Measurements from ENCODE around the gene THAP7. TPM values are rescaled to one million over a fixed set of nuclear protein-coding genes. Genes with fewer than 3 reads are reported as not detected.

THAP7 gene
- total and polyA plus RNA-seq, 8 donors = 9.0 to 54.9 (median 13.8) TPM

DNA sequence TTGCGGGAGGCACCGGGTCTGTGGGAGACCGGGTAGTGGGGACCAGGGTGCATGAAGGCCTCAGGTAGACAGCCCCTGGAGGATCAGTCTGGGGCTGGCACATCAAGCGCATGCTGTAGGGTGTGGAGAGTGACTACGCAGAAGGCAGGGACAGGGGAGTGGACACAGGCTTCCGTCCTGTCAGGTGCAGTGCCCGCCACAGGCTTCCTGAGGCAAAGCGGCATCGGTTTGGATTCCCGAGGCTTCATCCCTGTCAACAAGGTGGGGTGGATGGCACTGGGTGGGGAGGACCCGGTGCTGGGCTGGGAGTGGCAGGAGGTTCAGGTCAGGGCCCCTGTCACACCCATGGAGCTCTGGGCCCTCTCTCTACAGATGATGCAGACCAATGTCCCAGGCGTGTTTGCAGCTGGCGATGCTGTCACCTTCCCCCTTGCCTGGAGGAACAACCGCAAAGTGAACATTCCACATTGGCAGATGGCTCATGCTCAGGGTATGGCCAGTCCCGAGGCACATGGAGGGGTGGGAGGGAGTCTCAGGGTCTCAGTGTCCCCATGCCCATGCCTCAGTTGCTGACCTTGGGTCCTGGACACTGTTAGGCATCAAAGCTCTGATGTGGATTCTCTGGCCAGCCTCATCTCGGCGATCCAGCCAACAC, 24.3 kb downstream of the THAP7 start:
- no peaks in the 10 kb centered on the region for H3K36me3 ChIP-seq
- no peak for TF ChIP-seq CTCF (IDR thresholded peaks at IDR 0.05)
- FAIRE-seq = no peak

DNA sequence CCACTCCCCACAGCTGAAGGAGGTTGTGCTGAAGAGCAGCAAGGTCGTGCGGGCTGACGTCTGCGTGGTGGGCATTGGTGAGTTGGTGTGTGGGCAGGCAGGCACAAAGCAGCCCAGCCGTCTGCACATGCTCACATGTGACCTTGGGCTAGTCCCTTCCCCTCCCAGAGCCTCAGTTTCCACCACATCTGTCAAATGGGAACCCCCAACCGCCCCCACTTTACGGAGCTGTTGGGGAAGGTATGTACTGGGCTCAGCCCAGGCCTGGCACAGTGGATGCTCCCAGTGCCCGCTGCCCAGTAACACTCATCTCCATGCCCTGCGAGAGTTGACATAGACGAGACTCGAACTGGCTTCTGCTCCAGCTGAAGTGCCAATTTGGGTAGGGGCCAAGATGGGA, 24.9 kb downstream of the THAP7 start:
- Histone ChIP-seq H3K9me3 (no peaks in the 10 kb centered on the region), H3K27ac (no peak overlapping the region), H3K4me1 (peaks cover 3 to 15% (median 4%) of the 10 kb centered on the region in 3 donors), H3K27me3 (no peaks in the 10 kb centered on the region), H3K36me3 (no peaks in the 10 kb centered on the region), H3K4me3 (no peak overlapping the region)
- WGBS, 2 donors = 68 to 69% methylated on average over 9 to 11 of the region's 11 CpGs
- no peak for TF ChIP-seq CTCF (IDR thresholded peaks at IDR 0.05)
- intact Hi-C loops (cut with DNase I) = loop anchor here in 1 of 3 donors (10.0 kb wide), 1 partner anchor 212 kb away; no protein-coding TSS in a partner anchor
- DNase-seq (no peak), ATAC-seq (no peak), FAIRE-seq (no peak)

More for the DNA sequence above, 24.3 kb downstream of the THAP7 start:
- intact Hi-C loops (cut with DNase I) = loop anchor here in 1 of 3 donors (10.0 kb wide), 1 partner anchor 213 kb away; no protein-coding TSS in a partner anchor
- Histone ChIP-seq H3K27me3 (no peaks in the 10 kb centered on the region), H3K4me3 (no peak overlapping the region), H3K4me1 (peaks cover 3 to 15% (median 4%) of the 10 kb centered on the region in 3 donors), H3K27ac (no peak overlapping the region), H3K9me3 (no peaks in the 10 kb centered on the region)
- no peak for DNase-seq
- ATAC-seq = no peak
- 86 to 92% methylated on average over 15 to 17 of the region's 17 CpGs for WGBS, 2 donors

DNA sequence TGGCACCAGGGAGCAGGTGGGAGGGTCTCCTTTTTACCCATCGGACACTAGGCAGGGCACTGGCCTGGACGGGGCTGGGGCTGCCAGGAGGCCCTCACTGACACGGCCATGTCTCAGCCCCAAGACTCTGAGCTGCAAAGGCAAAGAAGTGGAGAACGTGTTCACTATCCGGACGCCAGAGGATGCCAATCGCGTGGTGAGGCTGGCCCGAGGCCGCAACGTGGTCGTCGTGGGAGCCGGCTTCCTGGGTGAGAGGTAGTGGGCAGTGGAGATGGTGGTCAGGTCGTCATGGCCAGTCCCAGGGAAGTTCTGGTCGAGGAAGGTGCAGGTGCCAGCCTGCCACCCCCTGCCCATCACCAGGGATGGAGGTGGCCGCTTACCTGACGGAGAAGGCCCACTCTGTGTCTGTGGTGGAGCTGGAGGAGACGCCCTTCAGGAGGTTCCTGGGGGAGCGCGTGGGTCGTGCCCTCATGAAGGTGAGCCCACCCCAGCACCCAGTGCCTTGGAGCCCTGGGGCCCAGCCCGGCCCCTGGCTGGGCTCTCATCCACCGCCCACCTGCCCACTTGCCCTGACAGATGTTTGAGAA, 25.5 kb downstream of the THAP7 start:
- no peaks in the 10 kb centered on the region for H3K27me3 ChIP-seq
- no peak overlapping the region for H3K27ac ChIP-seq
- no peaks in the 10 kb centered on the region for H3K9me3 ChIP-seq
- H3K4me1 ChIP-seq = peaks cover 3 to 14% (median 4%) of the 10 kb centered on the region in 3 donors
- H3K36me3 ChIP-seq = no peaks in the 10 kb centered on the region
- 68 to 75% methylated on average over 24 of the region's 24 CpGs for WGBS, 2 donors
- DNase-seq (no peak), FAIRE-seq (no peak), ATAC-seq (no peak)
- H3K4me3 ChIP-seq = no peak overlapping the region
- intact Hi-C loops (cut with DNase I) = loop anchor here in 1 of 3 donors (10.0 kb wide), 1 partner anchor 212 kb away; no protein-coding TSS in a partner anchor
- no peak for TF ChIP-seq CTCF (IDR thresholded peaks at IDR 0.05)

GRCh38 chr22:20975541-20976290, 26.2 kb downstream of the THAP7 start:
- DNase-seq (no peak), ATAC-seq (no peak), FAIRE-seq (no peak)
- Histone ChIP-seq H3K4me3 (no peak overlapping the region), H3K9me3 (no peaks in the 10 kb centered on the region), H3K27ac (no peak overlapping the region), H3K27me3 (no peaks in the 10 kb centered on the region), H3K36me3 (no peaks in the 10 kb centered on the region), H3K4me1 (peaks cover 0 to 8% (median 3%) of the 10 kb centered on the region in 3 donors)
- WGBS, 2 donors = 65 to 75% methylated on average over 14 of the region's 14 CpGs
- intact Hi-C loops (cut with DNase I) = loop anchor here in 1 of 3 donors (10.0 kb wide), 1 partner anchor 211 kb away; no protein-coding TSS in a partner anchor
- TF ChIP-seq CTCF (IDR thresholded peaks at IDR 0.05) = no peak

Measured in pancreas (tissue), 10 donors.